ENCODE results near the gene MTIF2. TPM values are rescaled to one million over a fixed set of nuclear protein-coding genes. Genes with fewer than 3 reads are reported as not detected.

MTIF2 gene
- total and polyA plus RNA-seq, 9 of the 15 experiments (the other 6 are each of a cell fraction or from before 2014, with no cell fraction given), result 58.7 to 143 (median 105) TPM

DNA sequence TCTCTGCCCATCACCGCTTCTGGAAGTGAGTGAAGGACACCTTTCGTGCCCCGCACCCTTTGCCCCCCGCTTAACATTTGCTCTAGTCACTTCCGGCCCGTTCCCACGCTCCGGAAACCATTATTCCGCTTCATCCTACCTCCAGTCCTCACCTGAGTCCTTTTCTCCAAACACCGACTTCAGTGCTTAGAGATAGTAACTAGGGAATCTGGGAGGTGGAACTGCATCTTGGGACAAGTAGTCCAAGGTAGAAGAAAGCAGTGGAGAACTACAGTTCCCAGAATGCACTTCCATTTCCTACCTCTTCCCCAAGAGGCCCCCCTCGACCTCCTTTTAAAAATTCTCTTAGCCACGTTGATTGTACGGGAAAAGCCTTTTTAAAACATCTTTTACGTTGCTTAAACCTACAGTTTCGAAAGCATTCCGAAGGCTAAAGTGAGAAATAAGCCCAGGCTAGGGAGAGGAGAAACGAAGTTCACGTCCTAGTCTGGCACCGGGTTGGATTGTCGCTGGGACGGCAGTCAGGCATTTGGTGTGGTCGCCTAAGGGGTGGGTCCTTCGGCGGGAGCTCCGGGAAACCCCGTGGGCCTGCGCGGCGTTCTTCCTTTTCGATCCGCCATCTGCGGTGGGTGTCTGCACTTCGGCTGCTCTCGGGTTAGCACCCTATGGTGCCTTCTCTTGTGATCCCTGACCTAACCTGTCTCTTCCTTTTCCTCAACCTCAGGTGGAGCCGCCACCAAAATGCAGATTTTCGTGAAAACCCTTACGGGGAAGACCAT is 36.8 kb downstream of the MTIF2 start, which contains the start of the genes CLHC1 and RPS27A (continued):
- TF ChIP-seq, protein P1, sequence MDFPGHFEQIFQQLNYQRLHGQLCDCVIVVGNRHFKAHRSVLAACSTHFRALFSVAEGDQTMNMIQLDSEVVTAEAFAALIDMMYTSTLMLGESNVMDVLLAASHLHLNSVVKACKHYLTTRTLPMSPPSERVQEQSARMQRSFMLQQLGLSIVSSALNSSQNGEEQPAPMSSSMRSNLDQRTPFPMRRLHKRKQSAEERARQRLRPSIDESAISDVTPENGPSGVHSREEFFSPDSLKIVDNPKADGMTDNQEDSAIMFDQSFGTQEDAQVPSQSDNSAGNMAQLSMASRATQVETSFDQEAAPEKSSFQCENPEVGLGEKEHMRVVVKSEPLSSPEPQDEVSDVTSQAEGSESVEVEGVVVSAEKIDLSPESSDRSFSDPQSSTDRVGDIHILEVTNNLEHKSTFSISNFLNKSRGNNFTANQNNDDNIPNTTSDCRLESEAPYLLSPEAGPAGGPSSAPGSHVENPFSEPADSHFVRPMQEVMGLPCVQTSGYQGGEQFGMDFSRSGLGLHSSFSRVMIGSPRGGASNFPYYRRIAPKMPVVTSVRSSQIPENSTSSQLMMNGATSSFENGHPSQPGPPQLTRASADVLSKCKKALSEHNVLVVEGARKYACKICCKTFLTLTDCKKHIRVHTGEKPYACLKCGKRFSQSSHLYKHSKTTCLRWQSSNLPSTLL (IDR thresholded peaks at IDR 0.05), result peak; percentile 97
- TF ChIP-seq ATF7 (IDR thresholded peaks at IDR 0.05), result peak; percentile 76
- TF ChIP-seq NRF1 (conservative IDR thresholded peaks at IDR 0.05 in 1 of 2, IDR thresholded peaks at IDR 0.05 in 1 of 2), result peak; percentile 92 to 94
- TF ChIP-seq, protein P2, sequence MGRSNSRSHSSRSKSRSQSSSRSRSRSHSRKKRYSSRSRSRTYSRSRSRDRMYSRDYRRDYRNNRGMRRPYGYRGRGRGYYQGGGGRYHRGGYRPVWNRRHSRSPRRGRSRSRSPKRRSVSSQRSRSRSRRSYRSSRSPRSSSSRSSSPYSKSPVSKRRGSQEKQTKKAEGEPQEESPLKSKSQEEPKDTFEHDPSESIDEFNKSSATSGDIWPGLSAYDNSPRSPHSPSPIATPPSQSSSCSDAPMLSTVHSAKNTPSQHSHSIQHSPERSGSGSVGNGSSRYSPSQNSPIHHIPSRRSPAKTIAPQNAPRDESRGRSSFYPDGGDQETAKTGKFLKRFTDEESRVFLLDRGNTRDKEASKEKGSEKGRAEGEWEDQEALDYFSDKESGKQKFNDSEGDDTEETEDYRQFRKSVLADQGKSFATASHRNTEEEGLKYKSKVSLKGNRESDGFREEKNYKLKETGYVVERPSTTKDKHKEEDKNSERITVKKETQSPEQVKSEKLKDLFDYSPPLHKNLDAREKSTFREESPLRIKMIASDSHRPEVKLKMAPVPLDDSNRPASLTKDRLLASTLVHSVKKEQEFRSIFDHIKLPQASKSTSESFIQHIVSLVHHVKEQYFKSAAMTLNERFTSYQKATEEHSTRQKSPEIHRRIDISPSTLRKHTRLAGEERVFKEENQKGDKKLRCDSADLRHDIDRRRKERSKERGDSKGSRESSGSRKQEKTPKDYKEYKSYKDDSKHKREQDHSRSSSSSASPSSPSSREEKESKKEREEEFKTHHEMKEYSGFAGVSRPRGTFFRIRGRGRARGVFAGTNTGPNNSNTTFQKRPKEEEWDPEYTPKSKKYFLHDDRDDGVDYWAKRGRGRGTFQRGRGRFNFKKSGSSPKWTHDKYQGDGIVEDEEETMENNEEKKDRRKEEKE (IDR thresholded peaks at IDR 0.05; ENCODE audit: borderline replicate concordance in 1 of 2, control insufficient read depth in 1 of 2, low read depth in 2 of 2, low read length in 1 of 2), result 0 out of 4 replicates have a peak, but pooled peaks of 1 of the 2 experiments have one; percentile 35
- no peak for TF ChIP-seq CBX1 (IDR thresholded peaks at IDR 0.05; ENCODE audit: low read depth)
- TF ChIP-seq, protein P3, sequence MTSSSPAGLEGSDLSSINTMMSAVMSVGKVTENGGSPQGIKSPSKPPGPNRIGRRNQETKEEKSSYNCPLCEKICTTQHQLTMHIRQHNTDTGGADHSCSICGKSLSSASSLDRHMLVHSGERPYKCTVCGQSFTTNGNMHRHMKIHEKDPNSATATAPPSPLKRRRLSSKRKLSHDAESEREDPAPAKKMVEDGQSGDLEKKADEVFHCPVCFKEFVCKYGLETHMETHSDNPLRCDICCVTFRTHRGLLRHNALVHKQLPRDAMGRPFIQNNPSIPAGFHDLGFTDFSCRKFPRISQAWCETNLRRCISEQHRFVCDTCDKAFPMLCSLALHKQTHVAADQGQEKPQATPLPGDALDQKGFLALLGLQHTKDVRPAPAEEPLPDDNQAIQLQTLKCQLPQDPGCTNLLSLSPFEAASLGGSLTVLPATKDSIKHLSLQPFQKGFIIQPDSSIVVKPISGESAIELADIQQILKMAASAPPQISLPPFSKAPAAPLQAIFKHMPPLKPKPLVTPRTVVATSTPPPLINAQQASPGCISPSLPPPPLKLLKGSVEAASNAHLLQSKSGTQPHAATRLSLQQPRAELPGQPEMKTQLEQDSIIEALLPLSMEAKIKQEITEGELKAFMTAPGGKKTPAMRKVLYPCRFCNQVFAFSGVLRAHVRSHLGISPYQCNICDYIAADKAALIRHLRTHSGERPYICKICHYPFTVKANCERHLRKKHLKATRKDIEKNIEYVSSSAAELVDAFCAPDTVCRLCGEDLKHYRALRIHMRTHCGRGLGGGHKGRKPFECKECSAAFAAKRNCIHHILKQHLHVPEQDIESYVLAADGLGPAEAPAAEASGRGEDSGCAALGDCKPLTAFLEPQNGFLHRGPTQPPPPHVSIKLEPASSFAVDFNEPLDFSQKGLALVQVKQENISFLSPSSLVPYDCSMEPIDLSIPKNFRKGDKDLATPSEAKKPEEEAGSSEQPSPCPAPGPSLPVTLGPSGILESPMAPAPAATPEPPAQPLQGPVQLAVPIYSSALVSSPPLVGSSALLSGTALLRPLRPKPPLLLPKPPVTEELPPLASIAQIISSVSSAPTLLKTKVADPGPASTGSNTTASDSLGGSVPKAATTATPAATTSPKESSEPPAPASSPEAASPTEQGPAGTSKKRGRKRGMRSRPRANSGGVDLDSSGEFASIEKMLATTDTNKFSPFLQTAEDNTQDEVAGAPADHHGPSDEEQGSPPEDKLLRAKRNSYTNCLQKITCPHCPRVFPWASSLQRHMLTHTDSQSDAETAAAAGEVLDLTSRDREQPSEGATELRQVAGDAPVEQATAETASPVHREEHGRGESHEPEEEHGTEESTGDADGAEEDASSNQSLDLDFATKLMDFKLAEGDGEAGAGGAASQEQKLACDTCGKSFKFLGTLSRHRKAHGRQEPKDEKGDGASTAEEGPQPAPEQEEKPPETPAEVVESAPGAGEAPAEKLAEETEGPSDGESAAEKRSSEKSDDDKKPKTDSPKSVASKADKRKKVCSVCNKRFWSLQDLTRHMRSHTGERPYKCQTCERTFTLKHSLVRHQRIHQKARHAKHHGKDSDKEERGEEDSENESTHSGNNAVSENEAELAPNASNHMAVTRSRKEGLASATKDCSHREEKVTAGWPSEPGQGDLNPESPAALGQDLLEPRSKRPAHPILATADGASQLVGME (CRISPR knock-in tag; IDR thresholded peaks at IDR 0.05), result no peak
- TF ChIP-seq CHD1 (IDR thresholded peaks at IDR 0.05; ENCODE audit: low read length), result no peak
- TF ChIP-seq, protein P4, sequence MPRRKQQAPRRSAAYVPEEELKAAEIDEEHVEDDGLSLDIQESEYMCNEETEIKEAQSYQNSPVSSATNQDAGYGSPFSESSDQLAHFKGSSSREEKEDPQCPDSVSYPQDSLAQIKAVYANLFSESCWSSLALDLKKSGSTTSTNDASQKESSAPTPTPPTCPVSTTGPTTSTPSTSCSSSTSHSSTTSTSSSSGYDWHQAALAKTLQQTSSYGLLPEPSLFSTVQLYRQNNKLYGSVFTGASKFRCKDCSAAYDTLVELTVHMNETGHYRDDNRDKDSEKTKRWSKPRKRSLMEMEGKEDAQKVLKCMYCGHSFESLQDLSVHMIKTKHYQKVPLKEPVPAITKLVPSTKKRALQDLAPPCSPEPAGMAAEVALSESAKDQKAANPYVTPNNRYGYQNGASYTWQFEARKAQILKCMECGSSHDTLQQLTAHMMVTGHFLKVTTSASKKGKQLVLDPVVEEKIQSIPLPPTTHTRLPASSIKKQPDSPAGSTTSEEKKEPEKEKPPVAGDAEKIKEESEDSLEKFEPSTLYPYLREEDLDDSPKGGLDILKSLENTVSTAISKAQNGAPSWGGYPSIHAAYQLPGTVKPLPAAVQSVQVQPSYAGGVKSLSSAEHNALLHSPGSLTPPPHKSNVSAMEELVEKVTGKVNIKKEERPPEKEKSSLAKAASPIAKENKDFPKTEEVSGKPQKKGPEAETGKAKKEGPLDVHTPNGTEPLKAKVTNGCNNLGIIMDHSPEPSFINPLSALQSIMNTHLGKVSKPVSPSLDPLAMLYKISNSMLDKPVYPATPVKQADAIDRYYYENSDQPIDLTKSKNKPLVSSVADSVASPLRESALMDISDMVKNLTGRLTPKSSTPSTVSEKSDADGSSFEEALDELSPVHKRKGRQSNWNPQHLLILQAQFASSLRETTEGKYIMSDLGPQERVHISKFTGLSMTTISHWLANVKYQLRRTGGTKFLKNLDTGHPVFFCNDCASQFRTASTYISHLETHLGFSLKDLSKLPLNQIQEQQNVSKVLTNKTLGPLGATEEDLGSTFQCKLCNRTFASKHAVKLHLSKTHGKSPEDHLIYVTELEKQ (CRISPR knock-in tag; IDR thresholded peaks at IDR 0.05), result no peak
- TF ChIP-seq SLC30A9 (CRISPR knock-in tag; IDR thresholded peaks at IDR 0.05), result no peak
- no peak for TF ChIP-seq DMBX1 (CRISPR knock-in tag; IDR thresholded peaks at IDR 0.05; ENCODE audit: borderline replicate concordance)
- no peak for TF ChIP-seq CBFA2T3 (IDR thresholded peaks at IDR 0.05)
- no peak for TF ChIP-seq ZBTB1 (CRISPR knock-in tag; IDR thresholded peaks at IDR 0.05; ENCODE audit: borderline replicate concordance, low read depth)
